Hepatocyte (in vitro differentiated cells): Measurements from ENCODE around the gene ARHGEF18. TPM values are rescaled to one million over a fixed set of nuclear protein-coding genes. Genes with fewer than 3 reads are reported as not detected.

Source experiments
- DNase-seq: peaks from one replicate; pipeline ENCODE4 v3.0.0-alpha.2; 2016; ENCODE audit warnings: low spot score
- H2AFZ ChIP-seq: fragments of 200-600 bp; sonication (generic); 2 replicates; pipeline ENCODE4 v1.6.0; 2016; ENCODE audit warnings: antibody characterized with exemption, mild to moderate bottlenecking
- H3K27ac ChIP-seq: fragments of 200-600 bp; sonication (generic); 2 replicates; pipeline ENCODE4 v1.5.1; 2016; ENCODE audit warnings: mild to moderate bottlenecking
- H3K27me3 ChIP-seq: fragments of 200-600 bp; sonication (generic); 2 replicates; pipeline ENCODE4 v1.6.1; 2016
- H3K36me3 ChIP-seq: fragments of 200-600 bp; sonication (generic); replicated peaks from 2 replicates; pipeline ENCODE4 v1.5.1; 2016; ENCODE audit warnings: low read depth; ENCODE audit not compliant: insufficient read depth
- H3K4me1 ChIP-seq: fragments of 200-600 bp; sonication (generic); 2 replicates; pipeline ENCODE4 v1.5.1; 2016; ENCODE audit warnings: mild to moderate bottlenecking, moderate library complexity; ENCODE audit not compliant: insufficient read depth
- H3K4me2 ChIP-seq: fragments of 200-600 bp; sonication (generic); 2 replicates; pipeline ENCODE4 v1.6.0; 2016
- H3K4me3 ChIP-seq: fragments of 200-600 bp; sonication (generic); 2 replicates; pipeline ENCODE4 v1.5.1; 2016; ENCODE audit warnings: mild to moderate bottlenecking
- H3K79me2 ChIP-seq: fragments of 200-600 bp; sonication (generic); 2 replicates; pipeline ENCODE4 v1.6.0; 2017; ENCODE audit warnings: mild to moderate bottlenecking
- H3K9me2 ChIP-seq: fragments of 200-600 bp; sonication (generic); replicated peaks from 2 replicates; pipeline ENCODE4 v1.6.0; 2017; ENCODE audit warnings: mild to moderate bottlenecking; ENCODE audit not compliant: insufficient read depth
- H3K9me3 ChIP-seq: fragments of 200-600 bp; sonication (generic); 2 replicates; pipeline ENCODE4 v1.5.1; 2016; ENCODE audit warnings: low read depth, mild to moderate bottlenecking
- H4K20me1 ChIP-seq: fragments of 200-600 bp; sonication (generic); 2 replicates; pipeline ENCODE4 v1.6.0; 2016; ENCODE audit warnings: mild to moderate bottlenecking; ENCODE audit not compliant: insufficient read depth, poor library complexity, severe bottlenecking
- EZH2 ChIP-seq: fragments of 200-600 bp; sonication (generic); IDR thresholded peaks from 2 replicates; pipeline ENCODE4 v1.6.1; 2016; ENCODE audit warnings: antibody characterized with exemption, mild to moderate bottlenecking, borderline replicate concordance
- EZH2phosphoT487 ChIP-seq: fragments of 200-600 bp; sonication (generic); IDR thresholded peaks from one replicate; pipeline ENCODE4 v1.6.1; 2018; ENCODE audit warnings: antibody characterized with exemption, mild to moderate bottlenecking, low read depth, moderate library complexity; ENCODE audit not compliant: unreplicated experiment, severe bottlenecking
- WGBS: methylation state at CpG from one replicate; pipeline ENCODE4 v1.1.6; 2016; ENCODE audit warnings: low lambda C conversion rate; ENCODE audit errors: missing lambda C conversion rate; 5-methylcytosine and 5-hydroxymethylcytosine counted together
- polyA plus RNA-seq: library from polyadenylated mRNA; unstranded; fragments of >200 nt; fragmentation: Nextera tagmentation; extraction: Ambion mirVana; gene quantifications from 2 replicates; pipeline ENCODE4 v1.2.1, GENCODE V29; 2016
- total RNA-seq: library from RNA; depleted of rRNA; stranded (reverse); fragments of >200 nt; gene quantifications from 2 replicates; pipeline ENCODE4 v1.2.3, GENCODE V29; 2014
- TF ChIP-seq, protein P1 (sequence below): fragments of 200-600 bp; sonication (generic); IDR thresholded peaks from 2 replicates; pipeline ENCODE4 v1.5.1; 2016; ENCODE audit warnings: antibody characterized with exemption, mild to moderate bottlenecking; ENCODE audit not compliant: poor library complexity

The ARHGEF18 gene
- total and polyA plus RNA-seq, 2 experiments from 2014 or later = 36.7 to 50.3 TPM

DNA sequence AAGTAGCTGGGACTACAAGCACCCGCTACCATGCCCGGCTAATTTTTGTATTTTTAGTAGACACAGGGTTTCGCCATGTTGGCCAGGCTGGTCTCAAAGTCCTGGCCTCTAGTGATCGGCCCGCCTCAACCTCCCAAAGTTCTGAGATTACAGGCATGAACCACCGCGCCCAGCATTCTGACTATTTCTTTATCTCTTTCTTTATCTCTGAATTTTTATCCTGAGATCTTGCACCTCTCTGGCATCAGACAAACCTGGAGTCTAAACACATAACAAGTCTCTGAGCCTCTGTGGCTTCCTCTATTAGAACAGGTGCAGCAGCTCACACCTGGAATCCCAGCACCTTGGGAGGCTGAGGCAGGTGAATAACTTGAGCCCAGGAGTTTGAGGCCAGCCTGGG, 28.5 kb downstream of the ARHGEF18 start:
- H3K27me3 ChIP-seq = no peaks in the 10 kb centered on the region
- H4K20me1 ChIP-seq = no peaks in the 10 kb centered on the region
- no peak for DNase-seq
- no peaks in the 10 kb centered on the region for H3K79me2 ChIP-seq
- H3K9me2 ChIP-seq = no peaks in the 10 kb centered on the region
- H3K27ac ChIP-seq = no peak overlapping the region
- no peaks in the 10 kb centered on the region for H3K36me3 ChIP-seq
- no peak for TF ChIP-seq EZH2phosphoT487
- TF ChIP-seq, protein P1, sequence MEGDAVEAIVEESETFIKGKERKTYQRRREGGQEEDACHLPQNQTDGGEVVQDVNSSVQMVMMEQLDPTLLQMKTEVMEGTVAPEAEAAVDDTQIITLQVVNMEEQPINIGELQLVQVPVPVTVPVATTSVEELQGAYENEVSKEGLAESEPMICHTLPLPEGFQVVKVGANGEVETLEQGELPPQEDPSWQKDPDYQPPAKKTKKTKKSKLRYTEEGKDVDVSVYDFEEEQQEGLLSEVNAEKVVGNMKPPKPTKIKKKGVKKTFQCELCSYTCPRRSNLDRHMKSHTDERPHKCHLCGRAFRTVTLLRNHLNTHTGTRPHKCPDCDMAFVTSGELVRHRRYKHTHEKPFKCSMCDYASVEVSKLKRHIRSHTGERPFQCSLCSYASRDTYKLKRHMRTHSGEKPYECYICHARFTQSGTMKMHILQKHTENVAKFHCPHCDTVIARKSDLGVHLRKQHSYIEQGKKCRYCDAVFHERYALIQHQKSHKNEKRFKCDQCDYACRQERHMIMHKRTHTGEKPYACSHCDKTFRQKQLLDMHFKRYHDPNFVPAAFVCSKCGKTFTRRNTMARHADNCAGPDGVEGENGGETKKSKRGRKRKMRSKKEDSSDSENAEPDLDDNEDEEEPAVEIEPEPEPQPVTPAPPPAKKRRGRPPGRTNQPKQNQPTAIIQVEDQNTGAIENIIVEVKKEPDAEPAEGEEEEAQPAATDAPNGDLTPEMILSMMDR = no peak
- no peak for TF ChIP-seq EZH2
- no peaks in the 10 kb centered on the region for H3K9me3 ChIP-seq
- H2AFZ ChIP-seq = no peak overlapping the region
- H3K4me3 ChIP-seq = no peak overlapping the region
- peaks cover 10% of the 10 kb centered on the region for H3K4me1 ChIP-seq
- 100% methylated on average over 7 of the region's 7 CpGs for WGBS
- no peak overlapping the region for H3K4me2 ChIP-seq

DNA sequence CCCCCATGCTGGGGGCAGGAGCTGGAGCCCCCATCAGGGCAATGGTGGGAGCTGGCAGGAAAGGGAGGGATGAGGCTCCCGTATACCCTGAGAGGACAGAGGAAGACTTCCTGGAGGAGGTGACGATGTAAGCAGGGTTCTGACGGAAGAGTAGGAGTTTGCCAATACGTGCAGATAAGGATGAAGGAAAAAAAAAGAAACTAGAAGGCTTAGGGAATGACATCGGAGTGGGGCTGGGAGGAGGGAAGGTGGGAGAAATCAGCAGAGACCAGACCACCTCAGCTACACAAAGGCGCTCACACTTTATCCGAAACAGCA, 32.3 kb downstream of the ARHGEF18 start:
- Histone ChIP-seq H4K20me1 (no peaks in the 10 kb centered on the region), H3K4me2 (no peak overlapping the region), H3K27ac (no peak overlapping the region), H3K4me1 (peaks cover 7% of the 10 kb centered on the region), H3K9me2 (no peaks in the 10 kb centered on the region), H3K4me3 (no peak overlapping the region), H3K36me3 (no peaks in the 10 kb centered on the region), H2AFZ (no peak overlapping the region), H3K79me2 (no peaks in the 10 kb centered on the region), H3K9me3 (no peaks in the 10 kb centered on the region), H3K27me3 (no peaks in the 10 kb centered on the region)
- 86% methylated on average over 7 of the region's 7 CpGs for WGBS
- TF ChIP-seq EZH2 = no peak
- TF ChIP-seq EZH2phosphoT487 = no peak
- TF ChIP-seq, protein P1 = no peak
- DNase-seq = no peak

DNA sequence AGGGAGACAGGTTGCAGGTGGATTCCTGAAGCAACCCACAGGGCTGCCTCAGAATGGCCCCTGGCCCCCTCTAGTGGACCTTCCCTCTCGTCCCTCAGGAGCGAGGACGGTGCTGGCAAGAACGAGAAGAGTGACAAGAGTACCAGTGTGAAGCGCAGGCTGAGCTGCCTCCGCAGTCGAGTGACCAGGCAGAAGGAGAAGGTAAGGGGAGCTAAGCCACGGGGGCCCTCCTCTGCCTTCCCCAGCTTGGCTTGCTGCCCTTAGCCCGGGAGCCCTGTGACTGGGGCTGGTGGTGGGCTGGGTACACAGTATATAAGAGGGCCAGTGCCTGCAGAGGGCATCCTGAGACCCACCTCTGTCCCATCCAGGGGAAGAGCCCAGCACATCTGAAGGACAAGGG, 34.0 kb downstream of the ARHGEF18 start:
- Histone ChIP-seq H3K79me2 (no peaks in the 10 kb centered on the region), H3K9me2 (no peaks in the 10 kb centered on the region), H3K4me1 (no peaks in the 10 kb centered on the region), H3K36me3 (no peaks in the 10 kb centered on the region), H3K4me2 (no peak overlapping the region), H4K20me1 (no peaks in the 10 kb centered on the region), H3K27ac (no peak overlapping the region), H3K27me3 (no peaks in the 10 kb centered on the region), H2AFZ (no peak overlapping the region), H3K4me3 (no peak overlapping the region), H3K9me3 (no peaks in the 10 kb centered on the region)
- no peak for DNase-seq
- TF ChIP-seq, protein P1 = no peak
- TF ChIP-seq EZH2 (no peak), EZH2phosphoT487 (no peak)
- 71% methylated on average over 9 of the region's 9 CpGs for WGBS

DNA sequence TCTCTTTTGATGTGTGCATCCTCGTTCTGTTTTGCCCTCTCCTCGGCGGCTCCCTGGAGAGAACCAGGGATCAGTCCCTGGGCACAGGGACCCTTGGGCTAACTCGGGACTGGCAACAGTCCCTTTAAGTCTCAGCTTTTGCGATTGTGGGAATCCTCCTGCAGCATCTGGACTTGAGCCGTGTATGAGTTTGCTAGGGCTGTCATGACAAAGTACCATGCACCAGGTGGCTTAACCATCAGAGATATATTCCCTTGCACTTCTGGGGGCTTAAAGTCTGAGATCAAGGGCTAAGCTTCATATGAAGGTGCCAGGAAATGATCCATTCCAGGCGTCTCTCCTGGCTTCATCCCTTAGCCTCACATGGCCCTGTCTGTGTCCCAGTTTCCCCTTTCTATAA, 34.5 kb downstream of the ARHGEF18 start:
- DNase-seq = no peak
- Histone ChIP-seq H3K9me2 (no peaks in the 10 kb centered on the region), H4K20me1 (no peaks in the 10 kb centered on the region), H3K36me3 (no peaks in the 10 kb centered on the region), H2AFZ (no peak overlapping the region), H3K79me2 (no peaks in the 10 kb centered on the region), H3K27ac (no peak overlapping the region), H3K4me3 (no peak overlapping the region), H3K4me1 (no peaks in the 10 kb centered on the region), H3K27me3 (no peaks in the 10 kb centered on the region), H3K4me2 (no peak overlapping the region), H3K9me3 (no peaks in the 10 kb centered on the region)
- WGBS = 73% methylated on average over 7 of the region's 7 CpGs
- TF ChIP-seq, protein P1 = no peak
- TF ChIP-seq EZH2 = no peak
- TF ChIP-seq EZH2phosphoT487 = no peak
